Coronary artery (tissue), 2 donors: Measurements from ENCODE around the gene MID1.

Experiments used
- DNase-seq: peaks from one replicate; pipeline ENCODE4 v3.0.0-alpha.2; 2017; ENCODE audit warnings: low spot score
- H3K27ac ChIP-seq, 2 donors: fragments of 200-600 bp; sonication (generic); one replicate each; pipeline ENCODE4 v1.5.1; 2016 to 2019
- H3K4me3 ChIP-seq: fragments of 200-600 bp; sonication (generic); 2 replicates; pipeline ENCODE4 v1.5.1; 2016; ENCODE audit warnings: mild to moderate bottlenecking, moderate library complexity
- TF ChIP-seq, protein P1 (sequence below): fragments of 200-600 bp; sonication (generic); IDR thresholded peaks from one replicate; pipeline ENCODE4 v1.5.1; 2019; ENCODE audit warnings: antibody characterized with exemption

MID1 gene

DNA sequence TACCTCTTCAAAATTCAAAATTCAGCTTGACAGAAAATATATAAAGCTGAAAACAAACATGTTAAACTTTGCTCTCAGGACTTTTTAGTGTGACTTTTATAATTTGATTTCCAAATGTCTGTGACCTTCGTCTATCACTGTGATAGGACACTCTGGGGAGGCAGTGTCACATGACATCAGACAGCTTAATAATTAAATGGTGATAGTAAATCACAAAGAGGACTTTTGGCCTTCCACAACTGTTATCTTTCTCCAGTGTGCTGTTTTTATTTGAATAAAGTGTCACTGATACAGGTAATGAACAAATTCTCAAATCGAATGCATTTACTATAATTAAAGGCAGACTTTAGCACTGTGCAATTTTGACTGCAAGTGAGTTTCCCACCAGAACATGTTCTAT is 83.1 kb downstream of the MID1 start:
- no peak overlapping the region for H3K27ac ChIP-seq
- no peak for DNase-seq
- H3K4me3 ChIP-seq: no peak overlapping the region
- TF ChIP-seq, protein P1, sequence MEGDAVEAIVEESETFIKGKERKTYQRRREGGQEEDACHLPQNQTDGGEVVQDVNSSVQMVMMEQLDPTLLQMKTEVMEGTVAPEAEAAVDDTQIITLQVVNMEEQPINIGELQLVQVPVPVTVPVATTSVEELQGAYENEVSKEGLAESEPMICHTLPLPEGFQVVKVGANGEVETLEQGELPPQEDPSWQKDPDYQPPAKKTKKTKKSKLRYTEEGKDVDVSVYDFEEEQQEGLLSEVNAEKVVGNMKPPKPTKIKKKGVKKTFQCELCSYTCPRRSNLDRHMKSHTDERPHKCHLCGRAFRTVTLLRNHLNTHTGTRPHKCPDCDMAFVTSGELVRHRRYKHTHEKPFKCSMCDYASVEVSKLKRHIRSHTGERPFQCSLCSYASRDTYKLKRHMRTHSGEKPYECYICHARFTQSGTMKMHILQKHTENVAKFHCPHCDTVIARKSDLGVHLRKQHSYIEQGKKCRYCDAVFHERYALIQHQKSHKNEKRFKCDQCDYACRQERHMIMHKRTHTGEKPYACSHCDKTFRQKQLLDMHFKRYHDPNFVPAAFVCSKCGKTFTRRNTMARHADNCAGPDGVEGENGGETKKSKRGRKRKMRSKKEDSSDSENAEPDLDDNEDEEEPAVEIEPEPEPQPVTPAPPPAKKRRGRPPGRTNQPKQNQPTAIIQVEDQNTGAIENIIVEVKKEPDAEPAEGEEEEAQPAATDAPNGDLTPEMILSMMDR: no peak

DNA sequence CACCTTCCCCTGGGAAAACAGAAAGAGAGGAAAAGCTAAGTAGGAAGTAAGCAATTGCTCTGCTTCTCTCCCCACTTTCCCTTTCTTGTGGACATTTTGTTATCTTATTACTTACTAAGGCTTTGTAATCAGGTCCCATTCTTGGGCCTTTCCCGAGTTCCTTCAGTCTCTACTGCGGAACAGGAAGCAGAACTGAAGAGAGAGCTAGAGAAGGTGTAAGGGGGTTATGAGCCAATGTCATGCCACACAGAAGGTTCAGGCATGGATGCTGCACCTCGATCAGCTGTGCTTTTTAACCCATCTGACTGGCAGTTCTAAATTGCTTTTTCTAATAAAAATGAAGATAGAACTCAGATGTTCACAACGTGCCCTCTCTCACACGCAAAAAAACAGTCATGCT is 83.6 kb downstream of the MID1 start:
- Histone ChIP-seq H3K4me3 (no peak overlapping the region), H3K27ac (no peak overlapping the region)
- DNase-seq: no peak
- TF ChIP-seq, protein P1: no peak

DNA sequence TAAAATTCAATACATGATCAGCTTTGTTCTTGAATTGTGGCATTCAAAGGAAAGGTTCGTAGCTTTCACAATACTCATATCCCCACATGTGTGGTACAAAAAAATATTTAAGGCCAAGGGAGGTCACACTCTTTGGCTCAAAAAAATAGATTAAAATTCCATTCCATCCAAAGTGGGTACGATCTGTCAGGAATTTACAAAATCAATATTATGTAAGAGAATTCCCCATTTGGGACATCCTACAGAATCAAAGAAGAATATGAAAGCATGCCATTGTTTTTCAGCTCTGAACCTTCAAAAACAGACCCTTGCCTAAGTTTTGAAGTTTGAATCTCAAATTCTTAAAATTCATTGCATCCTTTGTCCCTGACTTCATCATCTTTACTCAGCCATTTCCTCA is 85.8 kb downstream of the MID1 start:
- no peak for DNase-seq
- H3K27ac ChIP-seq: no peak overlapping the region

DNA sequence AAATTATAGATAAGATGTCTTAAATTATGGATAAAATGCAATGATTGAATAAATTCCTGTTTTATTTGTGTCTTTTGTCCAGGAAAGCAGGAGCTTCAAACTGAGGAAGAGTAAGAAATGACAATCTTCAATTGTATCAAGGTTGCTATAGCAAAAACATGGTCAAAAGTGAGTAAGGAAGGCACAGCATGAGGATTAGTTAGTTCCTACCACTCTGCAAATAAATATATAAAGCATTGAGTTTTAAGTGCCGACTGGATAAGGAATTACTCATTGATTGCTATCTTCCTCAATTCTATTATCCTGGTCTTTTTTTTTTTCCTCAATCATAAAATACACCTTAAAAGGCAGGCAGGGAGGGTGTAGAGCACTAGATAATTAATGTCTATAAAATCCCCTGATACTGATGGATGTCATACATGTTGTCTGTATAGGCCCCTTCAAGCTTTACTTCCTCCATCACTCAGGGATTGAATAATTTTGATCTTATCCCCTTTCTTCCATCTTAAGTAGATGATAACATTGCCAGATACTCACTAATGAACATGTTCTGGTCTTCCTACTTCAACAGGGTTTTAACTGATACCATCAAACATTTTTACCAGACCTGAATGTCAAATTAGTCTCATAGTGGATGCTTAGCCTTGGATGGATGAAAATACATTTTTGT is 86.6 kb downstream of the MID1 start:
- DNase-seq: no peak
- TF ChIP-seq, protein P1: no peak
- H3K4me3 ChIP-seq: no peak overlapping the region
- no peak overlapping the region for H3K27ac ChIP-seq

More for the DNA sequence above, 85.8 kb downstream of the MID1 start:
- H3K4me3 ChIP-seq: no peak overlapping the region
- TF ChIP-seq, protein P1: no peak

DNA sequence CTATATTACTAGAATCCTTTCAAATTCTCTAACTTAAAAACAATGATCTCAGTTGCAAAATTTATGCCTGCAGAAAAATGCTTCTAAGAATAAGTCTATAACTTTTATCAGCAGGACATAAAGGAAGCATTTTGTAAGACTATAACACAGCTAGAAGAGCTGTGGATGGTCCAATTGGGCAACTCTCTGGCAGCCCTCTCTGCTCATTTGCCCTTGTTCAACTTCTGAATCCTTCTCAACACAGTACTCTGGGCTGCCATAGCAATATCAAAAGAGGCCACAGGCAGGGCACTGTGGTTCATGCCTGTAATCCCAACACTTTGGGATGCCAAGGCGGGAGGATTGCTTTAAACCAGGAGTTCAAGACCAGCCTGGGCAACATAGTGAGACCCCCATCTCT is 88.5 kb downstream of the MID1 start:
- no peak for DNase-seq
- H3K4me3 ChIP-seq: no peak overlapping the region
- H3K27ac ChIP-seq: no peak overlapping the region
- TF ChIP-seq, protein P1: no peak

DNA sequence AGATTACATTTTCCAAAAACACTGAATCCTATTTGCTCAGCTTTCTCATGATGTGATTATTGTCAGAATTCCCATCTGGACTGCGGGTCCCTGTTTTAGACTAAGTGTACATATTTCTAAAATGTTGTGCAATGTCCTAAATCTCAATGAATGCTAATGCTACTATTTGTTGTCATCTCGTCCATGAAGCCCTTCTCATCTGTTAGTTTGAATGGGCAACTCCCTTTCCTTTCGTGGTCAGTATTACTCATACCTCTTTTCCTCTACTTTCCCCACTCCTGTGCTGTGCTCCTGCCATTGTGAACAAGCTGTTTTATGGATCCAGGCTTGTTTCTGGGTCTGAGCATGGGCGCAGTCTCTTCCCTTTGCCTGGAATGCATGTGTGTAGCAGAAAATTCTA is 91.0 kb downstream of the MID1 start:
- Histone ChIP-seq H3K27ac (no peak overlapping the region), H3K4me3 (no peak overlapping the region)
- TF ChIP-seq, protein P1: no peak
- no peak for DNase-seq

DNA sequence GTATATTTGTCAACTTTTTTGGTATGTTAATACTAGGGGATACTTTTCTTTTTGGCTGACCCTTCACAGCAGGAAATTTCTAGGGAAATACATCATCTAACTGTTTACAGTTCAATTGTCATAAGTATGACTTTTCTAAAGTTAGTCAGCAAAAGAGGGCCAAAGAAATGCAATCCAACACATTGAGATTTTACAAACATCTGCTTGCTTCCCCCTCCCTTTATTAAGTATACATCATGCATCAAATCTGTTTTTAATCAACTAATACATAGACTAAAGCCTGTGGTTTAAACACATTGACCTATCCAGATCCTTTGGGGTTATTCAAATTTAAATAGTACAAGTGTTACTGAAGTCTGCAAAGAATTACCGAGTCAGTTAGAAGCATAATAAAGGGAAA is 93.9 kb downstream of the MID1 start:
- Histone ChIP-seq H3K27ac (no peak overlapping the region), H3K4me3 (no peak overlapping the region)
- TF ChIP-seq, protein P1: no peak
- DNase-seq: no peak
